GM12864 (cell line): ENCODE data around the gene PRDX2.
A peak's percentile ranks its signal among the peaks of the same experiment; 100 is the strongest.

Experiments used
- DNase-seq: peaks from one replicate; pipeline ENCODE4 v3.0.0-alpha.2; 2011; ENCODE audit warnings: low read depth
- H3K4me3 ChIP-seq: 2 replicates; pipeline ENCODE4 v1.5.1; 2011; ENCODE audit warnings: mild to moderate bottlenecking, low read depth, low read length, control low read depth
- CTCF ChIP-seq: IDR thresholded peaks from 2 replicates; pipeline ENCODE4 v1.5.1; 2011; ENCODE audit warnings: low read depth, mild to moderate bottlenecking, moderate library complexity, low read length, control low read depth, inconsistent platforms; ENCODE audit errors: missing control alignments

PRDX2 gene

DNA sequence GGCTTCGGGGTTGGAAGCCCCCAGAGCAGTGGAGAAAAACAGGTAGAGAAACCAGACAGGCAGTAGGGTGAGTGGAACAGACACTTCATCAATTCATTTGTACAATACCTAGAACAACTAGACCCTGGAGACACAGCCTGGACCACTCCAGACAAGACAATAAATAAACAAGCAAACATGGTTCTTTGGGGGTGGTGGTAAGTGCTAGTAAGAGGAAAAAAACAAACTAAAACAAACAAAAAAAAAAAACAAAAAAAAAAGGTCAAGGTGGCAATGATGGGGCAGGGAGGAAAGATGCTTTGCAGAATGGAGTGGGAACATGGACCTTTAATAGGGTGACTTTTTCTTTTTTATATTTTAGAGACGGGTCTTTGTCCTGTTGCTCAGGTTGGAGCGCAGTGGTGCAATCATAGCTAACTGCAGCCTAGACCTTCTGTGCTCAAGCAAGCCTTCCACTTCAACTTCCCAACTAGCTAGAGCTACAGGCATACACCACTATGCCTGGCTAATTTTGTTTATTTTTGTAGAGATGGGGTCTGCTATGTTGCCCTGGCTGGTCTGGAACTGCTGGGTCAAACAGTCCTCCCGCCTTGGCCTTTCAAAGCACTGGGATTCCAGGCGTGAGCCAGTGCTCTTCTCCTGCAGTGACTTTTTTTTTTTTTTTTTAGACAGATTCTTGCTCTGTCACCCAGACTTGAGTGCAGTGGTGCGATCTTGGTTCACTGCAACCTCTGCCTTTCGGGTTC is 7.2 kb downstream of the PRDX2 start:
- no peak for DNase-seq
- no peak for TF ChIP-seq CTCF
- H3K4me3 ChIP-seq: peak overlapping the region; percentile 89

DNA sequence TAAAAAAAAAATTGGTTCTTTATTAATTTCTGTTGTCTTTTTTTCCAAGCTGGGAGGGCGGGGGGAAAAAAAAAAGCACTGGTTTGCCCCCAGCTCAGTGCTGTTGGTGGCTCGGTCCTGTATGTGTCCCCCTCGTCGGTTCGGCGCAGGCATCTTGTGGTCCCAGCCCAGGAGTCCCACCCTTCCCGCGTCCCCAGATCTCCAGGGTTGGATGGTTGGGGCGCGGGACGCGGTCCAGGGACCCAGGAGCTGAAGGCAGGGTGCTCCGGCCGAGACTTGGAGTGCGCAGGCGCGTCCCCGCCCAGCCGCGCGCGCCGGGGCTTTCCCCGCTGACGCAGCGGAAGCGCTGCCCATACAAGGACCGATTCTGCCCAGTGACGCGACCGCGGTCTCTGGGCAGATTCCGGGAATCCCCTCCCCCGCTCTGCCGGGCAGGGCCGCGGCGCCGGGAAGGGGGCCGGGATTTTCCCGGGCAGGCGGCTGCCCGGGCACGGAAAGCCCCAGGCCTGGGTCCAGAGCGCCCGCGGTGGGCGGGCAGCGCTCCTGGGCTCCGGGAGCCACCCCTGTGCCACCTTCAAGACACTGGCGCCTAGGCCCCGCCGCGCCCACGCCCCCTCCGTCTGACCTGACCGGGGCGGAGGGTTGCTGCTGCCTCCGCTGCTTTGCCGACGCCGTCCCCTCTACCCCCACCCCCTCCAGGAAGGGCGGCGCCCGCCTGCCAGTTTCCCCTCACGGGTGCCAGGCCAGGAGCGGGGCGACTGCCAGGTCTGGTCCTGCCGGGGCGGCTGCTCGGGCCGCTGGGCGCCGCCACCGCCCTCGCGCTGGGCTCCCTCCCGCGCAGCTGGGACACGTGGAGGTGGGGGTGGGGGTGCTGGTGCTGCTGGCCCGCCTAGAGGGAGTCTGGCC is 8.1 kb downstream of the PRDX2 start:
- H3K4me3 ChIP-seq: peak overlapping the region; percentile 89
- TF ChIP-seq CTCF: no peak
- DNase-seq: no peak

DNA sequence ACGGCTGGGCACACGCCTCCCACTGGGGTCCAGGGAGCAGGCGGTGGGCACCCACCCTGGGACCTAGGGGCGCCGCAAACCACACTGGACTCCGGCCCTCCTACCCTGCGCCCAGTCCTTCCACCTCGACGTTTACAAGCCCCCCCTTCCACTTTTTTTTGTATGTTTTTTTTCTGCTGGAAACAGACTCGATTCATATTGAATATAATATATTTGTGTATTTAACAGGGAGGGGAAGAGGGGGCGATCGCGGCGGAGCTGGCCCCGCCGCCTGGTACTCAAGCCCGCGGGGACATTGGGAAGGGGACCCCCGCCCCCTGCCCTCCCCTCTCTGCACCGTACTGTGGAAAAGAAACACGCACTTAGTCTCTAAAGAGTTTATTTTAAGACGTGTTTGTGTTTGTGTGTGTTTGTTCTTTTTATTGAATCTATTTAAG is 8.7 kb downstream of the PRDX2 start:
- DNase-seq: no peak
- peak overlapping the region; percentile 89 for H3K4me3 ChIP-seq
- no peak for TF ChIP-seq CTCF

- DNase-seq: no peak
- TF ChIP-seq CTCF: no peak
- H3K4me3 ChIP-seq: peak overlapping the region; percentile 89
These were observed 9.3 kb downstream of the PRDX2 start for GRCh38 chr19:12792051-12792852.

DNA sequence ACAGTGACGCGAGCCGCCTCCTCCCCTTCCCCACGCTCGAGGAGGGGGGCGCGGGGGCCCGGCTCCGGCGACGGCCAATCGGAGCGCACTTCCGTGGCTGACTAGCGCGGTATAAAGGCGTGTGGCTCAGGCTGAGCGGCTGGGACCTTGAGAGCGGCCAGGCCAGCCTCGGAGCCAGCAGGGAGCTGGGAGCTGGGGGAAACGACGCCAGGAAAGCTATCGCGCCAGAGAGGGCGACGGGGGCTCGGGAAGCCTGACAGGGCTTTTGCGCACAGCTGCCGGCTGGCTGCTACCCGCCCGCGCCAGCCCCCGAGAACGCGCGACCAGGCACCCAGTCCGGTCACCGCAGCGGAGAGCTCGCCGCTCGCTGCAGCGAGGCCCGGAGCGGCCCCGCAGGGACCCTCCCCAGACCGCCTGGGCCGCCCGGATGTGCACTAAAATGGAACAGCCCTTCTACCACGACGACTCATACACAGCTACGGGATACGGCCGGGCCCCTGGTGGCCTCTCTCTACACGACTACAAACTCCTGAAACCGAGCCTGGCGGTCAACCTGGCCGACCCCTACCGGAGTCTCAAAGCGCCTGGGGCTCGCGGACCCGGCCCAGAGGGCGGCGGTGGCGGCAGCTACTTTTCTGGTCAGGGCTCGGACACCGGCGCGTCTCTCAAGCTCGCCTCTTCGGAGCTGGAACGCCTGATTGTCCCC is 10.1 kb downstream of the PRDX2 start, which contains the start of gene JUNB:
Gene JUNB (plus strand): TSS at position 142 of the 706 bp plus-strand sequence. CDS start 286 bp downstream, at position 428.
- peak; percentile 90 for DNase-seq

More for the DNA sequence above, 10.1 kb downstream of the PRDX2 start, which contains the start of gene JUNB:
- no peak for TF ChIP-seq CTCF
- peak within 1 kb of the TSS; percentile 89 for H3K4me3 ChIP-seq
